Natural killer cell treated with Interleukin-12 subunit alpha and Interleukin-12 subunit beta and Interleukin-15 and Interleukin-18, amount 100 ng/mL, for 72 hours (primary cell): Measurements from ENCODE around the gene ALG1. TPM values are rescaled to one million over a fixed set of nuclear protein-coding genes. Genes with fewer than 3 reads are reported as not detected.
"Not testable (repeated sequence)": the region's sequence is repeated elsewhere in the genome, so short reads cannot be mapped to it uniquely, and the experiment has no call there.

ENCODE experiments used
- ATAC-seq, 2 donors: fragments of 150-1000 bp; cut with Tn5 transposase in 1 of 2; sonication (Bioruptor Pico), chemical (Tn5 transposase) in 1 of 2; 2 replicates each; pipeline ENCODE4 v1.10.0; 2021
- DNase-seq: peaks from one replicate; pipeline ENCODE4 v3.0.0; 2022; ENCODE audit warnings: low spot score
- H3K27ac Mint-ChIP-seq, 2 donors: 1 replicate in 1 of 2; 2 replicates in 1 of 2; pipeline ENCODE4 v1.8.0; 2022; ENCODE audit warnings: mixed read lengths in 2 of 2, mild to moderate bottlenecking in 1 of 2, moderate library complexity in 1 of 2
- H3K27me3 Mint-ChIP-seq, 2 donors: 1 replicate in 1 of 2; 2 replicates in 1 of 2; pipeline ENCODE4 v1.8.0; 2022; ENCODE audit warnings: mixed read lengths in 2 of 2
- H3K36me3 Mint-ChIP-seq: one replicate; pipeline ENCODE4 v1.8.0; 2022; ENCODE audit warnings: mixed read lengths
- H3K4me1 Mint-ChIP-seq, 2 donors: 1 replicate in 1 of 2; 2 replicates in 1 of 2; pipeline ENCODE4 v1.8.0; 2022; ENCODE audit warnings: low read depth in 2 of 2, mixed read lengths in 2 of 2, mild to moderate bottlenecking in 1 of 2
- H3K4me3 Mint-ChIP-seq: one replicate; pipeline ENCODE4 v1.8.0; 2022; ENCODE audit warnings: mixed read lengths
- H3K9me3 Mint-ChIP-seq: 2 replicates; pipeline ENCODE4 v1.8.0; 2022; ENCODE audit warnings: mixed read lengths
- total RNA-seq, 2 donors: library from RNA; stranded (reverse); gene quantifications; one replicate each; pipeline ENCODE4 v1.2.3, GENCODE V29; 2022

Gene ALG1
- total RNA-seq, 2 donors from 2014 or later, result 24.3 to 37.3 TPM

DNA sequence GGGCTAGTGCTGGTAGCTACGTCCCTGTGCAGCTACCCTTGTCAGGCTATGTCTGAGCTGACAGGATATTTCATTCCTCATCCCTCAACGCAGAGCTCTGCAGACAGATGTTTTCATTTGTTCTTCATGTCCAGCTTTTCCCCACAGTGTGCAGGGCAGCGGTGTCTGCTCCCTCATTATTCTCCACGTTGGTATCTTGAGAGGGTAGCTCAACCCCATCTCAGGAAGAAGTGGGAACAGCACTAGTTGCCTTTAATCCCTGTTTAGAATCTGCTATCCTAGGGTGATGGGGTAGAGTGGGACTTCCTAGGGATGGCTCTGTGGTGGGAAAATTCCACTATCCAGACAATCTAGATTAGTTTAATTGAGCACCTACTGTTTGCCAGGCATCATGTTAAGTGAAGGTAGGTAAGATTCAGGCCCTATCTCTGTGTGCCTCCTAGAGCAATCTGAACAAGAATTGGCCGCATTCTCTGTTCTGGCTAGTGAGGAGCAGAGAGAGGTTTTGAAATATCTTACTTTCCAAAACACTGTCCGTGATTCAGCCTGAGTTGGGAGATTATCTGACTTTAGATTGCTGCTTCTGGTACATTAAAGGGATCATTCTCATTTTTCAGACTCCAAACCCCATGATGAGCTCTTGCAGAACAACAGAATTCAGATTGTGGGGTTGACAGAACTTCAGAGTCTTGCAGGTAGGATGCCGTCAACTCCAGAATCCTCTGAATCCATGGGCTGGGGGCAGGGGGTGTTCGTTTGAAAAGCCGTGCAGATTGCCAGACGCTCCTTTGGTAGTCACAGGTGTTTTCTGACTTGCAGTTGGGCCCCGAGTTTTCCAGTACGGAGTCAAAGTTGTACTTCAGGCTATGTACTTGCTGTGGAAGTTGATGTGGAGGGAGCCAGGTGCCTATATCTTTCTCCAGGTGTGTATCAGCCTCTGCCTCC lies 963 bp downstream of the ALG1 start:
- no peaks in the 10 kb centered on the region for H3K9me3 Mint-ChIP-seq
- no peak for ATAC-seq

GRCh38 chr16:5073279-5073629 lies 1.6 kb downstream of the ALG1 start:
- ATAC-seq (no peak), DNase-seq (no peak)
- H3K4me3 Mint-ChIP-seq, result peak overlapping the region; percentile 91
- H3K4me1 Mint-ChIP-seq, result peaks cover 23 to 26% of the 10 kb centered on the region in 2 donors
- no peaks in the 10 kb centered on the region for H3K27me3 Mint-ChIP-seq
- H3K36me3 Mint-ChIP-seq, result peaks cover 5% of the 10 kb centered on the region
- no peaks in the 10 kb centered on the region for H3K9me3 Mint-ChIP-seq
- H3K27ac Mint-ChIP-seq, result peak overlapping the region; percentile 30 to 99

More for the DNA sequence above, 963 bp downstream of the ALG1 start:
- peaks cover 23 to 26% of the 10 kb centered on the region in 2 donors for H3K4me1 Mint-ChIP-seq
- H3K27me3 Mint-ChIP-seq, result no peaks in the 10 kb centered on the region
- peak overlapping the region; percentile 99 for H3K27ac Mint-ChIP-seq
- DNase-seq, result no peak
- peaks cover 5% of the 10 kb centered on the region for H3K36me3 Mint-ChIP-seq
- H3K4me3 Mint-ChIP-seq, result peak overlapping the region; percentile 91

DNA sequence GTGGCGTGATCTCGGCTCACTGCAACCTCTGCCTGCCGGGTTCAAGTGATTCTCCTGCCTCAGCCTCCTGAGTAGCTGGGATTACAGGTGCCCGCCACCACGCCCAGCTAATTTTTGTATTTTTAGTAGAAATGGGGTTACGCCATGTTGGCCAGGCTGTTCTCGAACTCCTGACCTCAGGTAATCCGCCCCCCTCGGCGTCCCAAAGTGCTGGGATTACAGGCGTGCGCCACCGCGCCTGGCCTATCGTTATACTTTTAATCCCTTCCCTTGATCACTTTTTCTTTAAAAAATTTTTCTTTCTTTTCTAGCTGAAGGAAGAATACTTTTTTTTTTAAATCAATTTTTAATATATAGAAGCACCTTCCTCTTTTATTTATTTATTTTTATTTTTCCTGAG lies 2.1 kb downstream of the ALG1 start:
- not testable (repeated sequence) for H3K9me3 Mint-ChIP-seq, H3K27me3 Mint-ChIP-seq, H3K4me3 Mint-ChIP-seq, H3K36me3 Mint-ChIP-seq, H3K27ac Mint-ChIP-seq, DNase-seq, ATAC-seq
- H3K4me1 Mint-ChIP-seq, result peaks cover 23 to 26% of the 10 kb centered on the region in 2 donors

DNA sequence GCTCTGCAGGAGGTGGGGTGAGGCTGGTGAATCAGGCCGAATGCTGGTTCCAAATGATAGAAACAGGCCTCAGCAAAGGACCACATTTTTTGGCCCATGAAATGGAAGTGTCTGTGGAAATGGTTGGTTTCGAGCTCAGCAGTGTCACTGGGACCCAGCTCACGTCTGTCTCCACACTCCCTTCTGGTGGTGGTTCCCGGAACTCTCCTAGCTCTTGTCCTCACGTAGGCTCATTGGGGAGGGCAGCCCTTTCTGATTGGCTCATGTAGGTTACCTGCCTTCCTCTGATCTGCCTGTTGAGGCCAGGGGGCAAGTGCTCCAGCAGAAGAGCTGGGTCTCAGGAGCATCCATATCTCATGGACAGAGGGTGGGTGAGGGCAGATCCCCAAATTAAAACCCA lies 4.0 kb downstream of the ALG1 start:
- H3K27me3 Mint-ChIP-seq, result no peaks in the 10 kb centered on the region
- H3K36me3 Mint-ChIP-seq, result peaks cover 5% of the 10 kb centered on the region
- H3K4me3 Mint-ChIP-seq, result no peak overlapping the region
- no peaks in the 10 kb centered on the region for H3K9me3 Mint-ChIP-seq
- peaks cover 23 to 26% of the 10 kb centered on the region in 2 donors for H3K4me1 Mint-ChIP-seq
- DNase-seq, result no peak
- H3K27ac Mint-ChIP-seq, result peak overlapping the region in 1 of 2 donors; percentile 11
- no peak for ATAC-seq

- Mint-ChIP-seq H3K27me3 (no peaks in the 10 kb centered on the region), H3K36me3 (peaks cover 5% of the 10 kb centered on the region), H3K27ac (no peak overlapping the region), H3K4me3 (no peak overlapping the region), H3K4me1 (peaks cover 11 to 13% of the 10 kb centered on the region in 2 donors), H3K9me3 (no peaks in the 10 kb centered on the region)
- no peak for ATAC-seq
- DNase-seq, result no peak
Measured at GRCh38 chr16:5077304-5077703, 5.7 kb downstream of the ALG1 start.

DNA sequence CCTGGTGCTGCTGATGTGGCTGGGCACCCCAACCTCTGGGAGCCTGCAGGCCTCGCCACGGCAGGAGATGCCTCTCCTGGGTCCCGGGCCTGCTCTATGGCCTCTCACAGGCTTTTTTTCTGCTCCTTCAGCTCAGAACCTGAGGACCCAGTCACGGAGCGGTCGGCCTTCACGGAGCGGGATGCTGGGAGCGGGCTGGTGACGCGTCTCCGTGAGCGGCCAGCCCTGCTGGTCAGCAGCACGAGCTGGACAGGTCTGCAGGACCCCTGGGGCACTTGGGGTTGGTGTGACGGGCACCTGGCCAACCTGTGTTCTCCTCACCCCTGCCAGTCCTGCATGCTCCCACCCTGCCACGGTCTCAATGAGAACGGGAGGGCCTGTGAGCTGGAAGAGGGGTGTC lies 7.0 kb downstream of the ALG1 start:
- no peaks in the 10 kb centered on the region for H3K9me3 Mint-ChIP-seq
- peaks cover 0 to 4% of the 10 kb centered on the region in 2 donors for H3K4me1 Mint-ChIP-seq
- ATAC-seq (no peak), DNase-seq (no peak)
- no peak overlapping the region for H3K27ac Mint-ChIP-seq
- no peaks in the 10 kb centered on the region for H3K27me3 Mint-ChIP-seq
- H3K36me3 Mint-ChIP-seq, result peaks cover 5% of the 10 kb centered on the region
- no peak overlapping the region for H3K4me3 Mint-ChIP-seq

DNA sequence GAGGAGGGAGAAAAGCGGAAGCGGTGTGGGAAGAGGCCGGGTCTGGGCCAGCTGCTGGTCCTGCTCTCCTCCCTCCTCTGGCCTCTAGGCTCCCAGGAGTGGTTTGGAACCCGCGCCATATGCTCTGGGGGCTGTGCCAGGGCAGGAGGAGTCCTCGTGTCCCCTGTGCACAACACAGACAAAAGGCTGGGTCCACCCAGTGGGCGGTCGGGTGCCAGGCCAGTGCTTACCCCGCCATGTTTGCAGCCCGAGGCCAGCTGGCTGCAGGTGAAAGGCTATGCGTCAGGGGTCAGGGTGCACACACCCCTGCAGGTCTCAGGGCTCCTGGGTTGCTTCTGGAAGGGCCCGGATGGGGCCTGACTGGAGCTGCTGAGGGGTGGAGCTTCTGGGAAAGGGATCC lies 8.8 kb downstream of the ALG1 start:
- not testable (repeated sequence) for ATAC-seq, H3K36me3 Mint-ChIP-seq, H3K4me1 Mint-ChIP-seq, DNase-seq, H3K4me3 Mint-ChIP-seq, H3K27me3 Mint-ChIP-seq, H3K9me3 Mint-ChIP-seq, H3K27ac Mint-ChIP-seq

DNA sequence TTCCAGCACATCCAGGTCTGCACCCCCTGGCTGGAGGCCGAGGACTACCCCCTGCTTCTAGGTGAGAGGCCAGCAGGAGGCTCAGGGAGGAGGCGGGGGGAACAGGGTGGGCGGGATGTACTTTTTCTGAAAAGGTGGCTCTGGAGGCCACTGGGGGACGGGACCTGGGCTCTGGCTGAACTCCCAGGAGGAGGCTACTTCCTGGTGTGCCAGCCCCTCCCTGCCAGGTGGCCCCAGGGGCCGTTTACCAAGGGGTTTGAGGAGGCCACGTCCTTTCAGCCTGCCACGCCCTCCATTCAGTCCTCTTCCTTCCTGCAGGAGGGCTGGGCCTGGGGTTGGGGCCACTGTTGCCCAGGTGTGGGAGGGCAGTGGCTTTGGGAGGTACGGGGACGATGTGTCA lies 9.4 kb downstream of the ALG1 start:
- H3K27me3 Mint-ChIP-seq, H3K4me3 Mint-ChIP-seq, H3K27ac Mint-ChIP-seq, H3K4me1 Mint-ChIP-seq, H3K9me3 Mint-ChIP-seq, DNase-seq, H3K36me3 Mint-ChIP-seq, ATAC-seq: not testable (repeated sequence)

- not testable (repeated sequence) for ATAC-seq, H3K9me3 Mint-ChIP-seq, H3K27ac Mint-ChIP-seq
Measured at GRCh38 chr16:5083646-5084045, 12.0 kb downstream of the ALG1 start.

GRCh38 chr16:5084099-5084731 lies 12.6 kb downstream of the ALG1 start:
- not testable (repeated sequence) for ATAC-seq, H3K36me3 Mint-ChIP-seq, H3K27ac Mint-ChIP-seq, H3K9me3 Mint-ChIP-seq, H3K27me3 Mint-ChIP-seq, H3K4me1 Mint-ChIP-seq, H3K4me3 Mint-ChIP-seq, DNase-seq

More at GRCh38 chr16:5083646-5084045, 12.0 kb downstream of the ALG1 start:
- H3K4me3 Mint-ChIP-seq, H3K27me3 Mint-ChIP-seq, H3K4me1 Mint-ChIP-seq, H3K36me3 Mint-ChIP-seq, DNase-seq: not testable (repeated sequence)

- not testable (repeated sequence) for H3K9me3 Mint-ChIP-seq, H3K36me3 Mint-ChIP-seq, H3K27me3 Mint-ChIP-seq
Measured at GRCh38 chr16:5084802-5085201, 13.2 kb downstream of the ALG1 start.

DNA sequence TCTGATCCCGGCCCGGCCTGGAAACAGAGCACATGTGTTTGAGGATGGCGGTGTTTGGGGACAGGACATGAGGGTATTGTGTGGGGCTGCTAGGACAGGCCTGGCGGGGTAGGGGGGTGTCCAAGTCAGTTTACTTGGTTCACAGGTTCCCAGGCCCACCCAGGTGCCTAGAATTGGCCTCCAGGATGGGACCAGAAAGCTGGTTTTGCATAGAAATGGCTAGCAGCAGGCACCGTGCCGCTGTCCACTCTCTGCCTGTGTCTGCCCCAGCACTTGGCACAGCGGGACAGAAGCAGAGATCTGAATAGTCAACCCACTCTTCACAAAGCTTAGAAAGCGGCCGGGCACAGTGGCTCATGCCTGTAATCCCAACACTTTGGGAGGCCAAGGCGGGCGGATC lies 14.1 kb downstream of the ALG1 start:
- not testable (repeated sequence) for DNase-seq, H3K9me3 Mint-ChIP-seq, H3K4me3 Mint-ChIP-seq, H3K27me3 Mint-ChIP-seq, H3K36me3 Mint-ChIP-seq, ATAC-seq, H3K4me1 Mint-ChIP-seq, H3K27ac Mint-ChIP-seq

More at GRCh38 chr16:5084802-5085201, 13.2 kb downstream of the ALG1 start:
- not testable (repeated sequence) for H3K4me1 Mint-ChIP-seq, ATAC-seq, H3K27ac Mint-ChIP-seq, H3K4me3 Mint-ChIP-seq, DNase-seq

- H3K27ac Mint-ChIP-seq, DNase-seq, H3K4me1 Mint-ChIP-seq, H3K27me3 Mint-ChIP-seq, ATAC-seq, H3K4me3 Mint-ChIP-seq, H3K36me3 Mint-ChIP-seq, H3K9me3 Mint-ChIP-seq: not testable (repeated sequence)
Measured at GRCh38 chr16:5088086-5088790, 16.6 kb downstream of the ALG1 start.

DNA sequence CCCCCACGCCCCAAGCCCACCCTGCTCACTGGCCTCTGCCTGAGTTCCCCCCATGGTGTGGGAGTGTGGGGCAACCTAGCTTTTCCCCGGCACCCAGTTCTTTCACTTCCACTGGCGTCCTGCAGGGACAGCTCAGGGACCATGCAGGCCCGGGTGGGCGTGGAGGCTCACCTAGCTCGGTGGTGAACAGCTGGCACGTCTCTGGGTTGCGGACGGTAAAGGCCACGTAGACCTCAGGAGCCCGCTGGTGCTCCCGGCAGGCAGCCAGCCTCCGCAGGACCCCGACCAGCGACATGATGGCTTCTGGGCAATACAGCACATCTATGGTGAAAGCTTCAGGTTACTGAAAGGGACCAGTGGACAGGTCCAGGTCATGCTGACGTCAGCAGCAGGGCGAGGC lies 17.3 kb downstream of the ALG1 start:
- not testable (repeated sequence) for H3K4me1 Mint-ChIP-seq, DNase-seq, H3K27ac Mint-ChIP-seq, H3K9me3 Mint-ChIP-seq, H3K27me3 Mint-ChIP-seq, H3K4me3 Mint-ChIP-seq, H3K36me3 Mint-ChIP-seq, ATAC-seq
